WTC11 (cell line): ENCODE measurements around the gene PPP2R5A. TPM values are rescaled to one million over a fixed set of nuclear protein-coding genes. Genes with fewer than 3 reads are reported as not detected.
A peak's percentile ranks its signal among the peaks of the same experiment; 100 is the strongest.

Experiments used
- ATAC-seq: fragments of 200-7000 bp; cut with Tn5 transposase; 2 replicates; pipeline ENCODE4 v1.10.0; 2021; ENCODE audit warnings: mild to moderate bottlenecking, moderate library complexity
- CTCF ChIA-PET: fragments of 300-600 bp; sonication (Branson Sonifier 250); formaldehyde crosslinking; loops from one replicate; lab custom pipeline; 2021; ENCODE audit warnings: antibody characterized with exemption; lab: Charles Lee
- POLR2A ChIA-PET: fragments of 350-600 bp; sonication (Branson Sonifier 250); formaldehyde crosslinking; loops from one replicate; lab custom pipeline; 2021; ENCODE audit warnings: antibody characterized with exemption; lab: Charles Lee
- DNase-seq: peaks from one replicate; pipeline ENCODE4 v3.0.0; 2021; ENCODE audit warnings: low spot score
- H3K27ac Mint-ChIP-seq: 2 replicates; pipeline ENCODE4 v1.8.0; 2021; ENCODE audit warnings: mixed read lengths
- H3K27me3 Mint-ChIP-seq: 2 replicates; pipeline ENCODE4 v1.8.0; 2021; ENCODE audit warnings: low read depth, mild to moderate bottlenecking, moderate library complexity, mixed read lengths
- H3K36me3 Mint-ChIP-seq: 2 replicates; pipeline ENCODE4 v1.8.0; 2021; ENCODE audit warnings: mixed read lengths
- H3K4me1 Mint-ChIP-seq: 2 replicates; pipeline ENCODE4 v1.8.0; 2022; ENCODE audit warnings: mixed read lengths
- H3K4me3 Mint-ChIP-seq: 2 replicates; pipeline ENCODE4 v1.8.0; 2021; ENCODE audit warnings: mild to moderate bottlenecking, moderate library complexity, mixed read lengths
- H3K9me3 Mint-ChIP-seq: 2 replicates; pipeline ENCODE4 v1.8.0; 2021; ENCODE audit warnings: mixed read lengths
- GABPB1 ChIP-seq: sonication (generic); formaldehyde crosslinking; IDR thresholded peaks from 2 replicates; pipeline ENCODE4 v1.8.1; 2023; ENCODE audit warnings: mild to moderate bottlenecking, missing genetic modification reagents
- IRF2 ChIP-seq: sonication (generic); formaldehyde crosslinking; IDR thresholded peaks from 2 replicates; pipeline ENCODE4 v1.8.0; 2022; ENCODE audit warnings: low read depth, missing genetic modification reagents, borderline replicate concordance
- KAT7 ChIP-seq: sonication (generic); formaldehyde crosslinking; IDR thresholded peaks from 2 replicates; pipeline ENCODE4 v1.8.1; 2023; ENCODE audit warnings: missing genetic modification reagents, mild to moderate bottlenecking, borderline replicate concordance
- MAX ChIP-seq: sonication (generic); formaldehyde crosslinking; IDR thresholded peaks from 2 replicates; pipeline ENCODE4 v1.8.0; 2022; ENCODE audit warnings: mild to moderate bottlenecking, missing genetic modification reagents
- MXD4 ChIP-seq: fragments of 250-450 bp; sonication (Bioruptor Pico); IDR thresholded peaks from 2 replicates; pipeline ENCODE4 v1.8.0; 2021; ENCODE audit warnings: mild to moderate bottlenecking, moderate library complexity, borderline replicate concordance
- NR1H2 ChIP-seq: sonication (generic); formaldehyde crosslinking; IDR thresholded peaks from 2 replicates; pipeline ENCODE4 v1.9.0; 2021; ENCODE audit warnings: mild to moderate bottlenecking, moderate library complexity, missing genetic modification reagents
- PRRX2 ChIP-seq: fragments of 250-450 bp; sonication (Bioruptor Pico); IDR thresholded peaks from 2 replicates; pipeline ENCODE4 v1.8.0; 2021; ENCODE audit warnings: mild to moderate bottlenecking
- SOX15 ChIP-seq: fragments of 250-450 bp; sonication (Bioruptor Pico); IDR thresholded peaks from 2 replicates; pipeline ENCODE4 v1.9.0; 2021; ENCODE audit warnings: mild to moderate bottlenecking
- USF1 ChIP-seq: sonication (generic); formaldehyde crosslinking; IDR thresholded peaks from 2 replicates; pipeline ENCODE4 v1.8.0; 2022; ENCODE audit warnings: mild to moderate bottlenecking, missing genetic modification reagents
- ZBTB21 ChIP-seq: sonication (generic); formaldehyde crosslinking; IDR thresholded peaks from 2 replicates; pipeline ENCODE4 v1.8.1; 2023; ENCODE audit warnings: mild to moderate bottlenecking, missing genetic modification reagents, borderline replicate concordance
- ZNF138 ChIP-seq: sonication (generic); formaldehyde crosslinking; conservative IDR thresholded peaks from 2 replicates; pipeline ENCODE4 v1.8.1; 2022; ENCODE audit warnings: mild to moderate bottlenecking, moderate library complexity, missing genetic modification reagents
- total RNA-seq: library from RNA; stranded (reverse); gene quantifications from 3 replicates; pipeline ENCODE4 v1.2.3, GENCODE V29; 2021
- TF ChIP-seq, protein P1 (sequence below): sonication (generic); formaldehyde crosslinking; IDR thresholded peaks from 2 replicates; pipeline ENCODE4 v1.8.0; 2023; ENCODE audit warnings: missing genetic modification reagents
- TF ChIP-seq, protein P2 (sequence below): sonication (generic); formaldehyde crosslinking; IDR thresholded peaks from 2 replicates; pipeline ENCODE4 v1.8.1; 2023; ENCODE audit warnings: mild to moderate bottlenecking, missing genetic modification reagents, borderline replicate concordance
- TF ChIP-seq, protein P3 (sequence below): sonication (generic); formaldehyde crosslinking; IDR thresholded peaks from 2 replicates; pipeline ENCODE4 v1.8.1; 2022; ENCODE audit warnings: low read depth, mild to moderate bottlenecking, moderate library complexity, missing genetic modification reagents, borderline replicate concordance

Gene PPP2R5A
- total RNA-seq, 1 experiment from 2014 or later: 35.9 TPM

- no peak for ATAC-seq
- Mint-ChIP-seq H3K27me3 (no peaks in the 10 kb centered on the region), H3K4me3 (no peak overlapping the region), H3K4me1 (no peaks in the 10 kb centered on the region)
- no peak for TF ChIP-seq GABPB1 (CRISPR knock-in tag)
- no peak for TF ChIP-seq USF1
- TF ChIP-seq, protein P1, sequence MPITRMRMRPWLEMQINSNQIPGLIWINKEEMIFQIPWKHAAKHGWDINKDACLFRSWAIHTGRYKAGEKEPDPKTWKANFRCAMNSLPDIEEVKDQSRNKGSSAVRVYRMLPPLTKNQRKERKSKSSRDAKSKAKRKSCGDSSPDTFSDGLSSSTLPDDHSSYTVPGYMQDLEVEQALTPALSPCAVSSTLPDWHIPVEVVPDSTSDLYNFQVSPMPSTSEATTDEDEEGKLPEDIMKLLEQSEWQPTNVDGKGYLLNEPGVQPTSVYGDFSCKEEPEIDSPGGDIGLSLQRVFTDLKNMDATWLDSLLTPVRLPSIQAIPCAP (CRISPR knock-in tag): no peak
- TF ChIP-seq, all 79 proteins: peak for 0
- Mint-ChIP-seq H3K9me3 (no peaks in the 10 kb centered on the region), H3K27ac (no peak overlapping the region), H3K36me3 (peaks cover 40% of the 10 kb centered on the region)
- ChIA-PET CTCF (interaction anchor here (1.4 to 1.6 kb wide), 3 partner anchors 13 to 320 kb away, joined by 4 to 7 read pairs (median 4); partner anchors contain the start of genes DTL and INTS7), POLR2A (interaction anchor here (0.6 kb wide), 1 partner anchor 152 kb away, joined by 3 read pairs; no protein-coding TSS in a partner anchor)
- DNase-seq: no peak
Measured at GRCh38 chr1:212355230-212355969, 70.2 kb downstream of the PPP2R5A start.

DNA sequence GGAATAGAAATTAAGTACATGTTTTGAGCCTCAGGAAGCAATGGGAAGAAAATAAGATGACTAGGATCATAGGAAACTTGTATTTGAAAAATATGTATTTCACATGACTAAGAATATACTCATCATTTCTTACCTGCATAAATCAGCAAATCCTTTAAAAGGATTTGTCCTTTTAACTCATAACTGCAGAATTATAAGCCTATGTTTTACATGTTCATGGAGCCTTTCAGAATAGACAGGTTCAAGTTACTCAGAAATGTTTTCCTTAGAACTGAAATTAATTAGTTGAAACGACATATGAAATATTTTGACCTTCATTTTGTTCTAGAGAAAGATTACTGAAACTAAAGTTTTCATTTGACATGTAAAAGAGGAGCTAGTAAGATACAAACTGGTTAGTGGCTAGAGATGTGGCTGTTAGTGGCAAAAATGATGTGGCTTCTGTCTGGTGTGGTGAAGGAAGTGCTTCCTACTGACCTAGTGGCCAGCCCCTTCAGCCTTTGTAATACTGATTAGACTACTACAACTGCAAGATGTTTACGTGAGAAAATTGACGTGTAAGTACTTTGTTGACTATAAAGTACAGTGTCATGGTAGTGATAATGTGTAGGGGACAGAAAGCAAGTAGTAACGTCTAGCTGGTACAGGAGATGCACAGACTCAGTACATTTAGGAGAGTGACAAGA is 74.7 kb downstream of the PPP2R5A start:
- Mint-ChIP-seq H3K27ac (peak overlapping the region; percentile 6; the same call in 1 of the 2 replicates), H3K36me3 (peaks cover 57% of the 10 kb centered on the region), H3K4me3 (no peak overlapping the region), H3K9me3 (no peaks in the 10 kb centered on the region), H3K27me3 (no peaks in the 10 kb centered on the region), H3K4me1 (no peaks in the 10 kb centered on the region)
- DNase-seq (no peak), ATAC-seq (no peak)
- TF ChIP-seq MXD4 (CRISPR knock-in tag): no peak
- no peak for TF ChIP-seq MAX
- TF ChIP-seq USF1: no peak
- no peak for TF ChIP-seq ZNF138
- no peak for TF ChIP-seq SOX15 (CRISPR knock-in tag)
- TF ChIP-seq, protein P2, sequence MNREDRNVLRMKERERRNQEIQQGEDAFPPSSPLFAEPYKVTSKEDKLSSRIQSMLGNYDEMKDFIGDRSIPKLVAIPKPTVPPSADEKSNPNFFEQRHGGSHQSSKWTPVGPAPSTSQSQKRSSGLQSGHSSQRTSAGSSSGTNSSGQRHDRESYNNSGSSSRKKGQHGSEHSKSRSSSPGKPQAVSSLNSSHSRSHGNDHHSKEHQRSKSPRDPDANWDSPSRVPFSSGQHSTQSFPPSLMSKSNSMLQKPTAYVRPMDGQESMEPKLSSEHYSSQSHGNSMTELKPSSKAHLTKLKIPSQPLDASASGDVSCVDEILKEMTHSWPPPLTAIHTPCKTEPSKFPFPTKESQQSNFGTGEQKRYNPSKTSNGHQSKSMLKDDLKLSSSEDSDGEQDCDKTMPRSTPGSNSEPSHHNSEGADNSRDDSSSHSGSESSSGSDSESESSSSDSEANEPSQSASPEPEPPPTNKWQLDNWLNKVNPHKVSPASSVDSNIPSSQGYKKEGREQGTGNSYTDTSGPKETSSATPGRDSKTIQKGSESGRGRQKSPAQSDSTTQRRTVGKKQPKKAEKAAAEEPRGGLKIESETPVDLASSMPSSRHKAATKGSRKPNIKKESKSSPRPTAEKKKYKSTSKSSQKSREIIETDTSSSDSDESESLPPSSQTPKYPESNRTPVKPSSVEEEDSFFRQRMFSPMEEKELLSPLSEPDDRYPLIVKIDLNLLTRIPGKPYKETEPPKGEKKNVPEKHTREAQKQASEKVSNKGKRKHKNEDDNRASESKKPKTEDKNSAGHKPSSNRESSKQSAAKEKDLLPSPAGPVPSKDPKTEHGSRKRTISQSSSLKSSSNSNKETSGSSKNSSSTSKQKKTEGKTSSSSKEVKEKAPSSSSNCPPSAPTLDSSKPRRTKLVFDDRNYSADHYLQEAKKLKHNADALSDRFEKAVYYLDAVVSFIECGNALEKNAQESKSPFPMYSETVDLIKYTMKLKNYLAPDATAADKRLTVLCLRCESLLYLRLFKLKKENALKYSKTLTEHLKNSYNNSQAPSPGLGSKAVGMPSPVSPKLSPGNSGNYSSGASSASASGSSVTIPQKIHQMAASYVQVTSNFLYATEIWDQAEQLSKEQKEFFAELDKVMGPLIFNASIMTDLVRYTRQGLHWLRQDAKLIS: no peak
- no peak for TF ChIP-seq PRRX2 (CRISPR knock-in tag)
- TF ChIP-seq, protein P3, sequence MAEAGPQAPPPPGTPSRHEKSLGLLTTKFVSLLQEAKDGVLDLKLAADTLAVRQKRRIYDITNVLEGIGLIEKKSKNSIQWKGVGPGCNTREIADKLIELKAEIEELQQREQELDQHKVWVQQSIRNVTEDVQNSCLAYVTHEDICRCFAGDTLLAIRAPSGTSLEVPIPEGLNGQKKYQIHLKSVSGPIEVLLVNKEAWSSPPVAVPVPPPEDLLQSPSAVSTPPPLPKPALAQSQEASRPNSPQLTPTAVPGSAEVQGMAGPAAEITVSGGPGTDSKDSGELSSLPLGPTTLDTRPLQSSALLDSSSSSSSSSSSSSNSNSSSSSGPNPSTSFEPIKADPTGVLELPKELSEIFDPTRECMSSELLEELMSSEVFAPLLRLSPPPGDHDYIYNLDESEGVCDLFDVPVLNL: no peak
- no peak for TF ChIP-seq ZBTB21 (CRISPR knock-in tag)
- no peak for TF ChIP-seq KAT7 (CRISPR knock-in tag)
- TF ChIP-seq NR1H2 (CRISPR knock-in tag): no peak
- no peak for TF ChIP-seq IRF2 (CRISPR knock-in tag)
- POLR2A ChIA-PET: interaction anchor here (0.6 kb wide), 1 partner anchor 301 kb away, joined by 3 read pairs; no protein-coding TSS in a partner anchor
- CTCF ChIA-PET: interaction anchor here (0.7 kb wide), 1 partner anchor 76 kb away, joined by 4 read pairs; no protein-coding TSS in a partner anchor
